ENCODE measurements around the gene CDR2.
"Not testable (repeated sequence)": the region's sequence is repeated elsewhere in the genome, so short reads cannot be mapped to it uniquely, and the experiment has no call there.

The CDR2 gene

GRCh38 chr16:22352723-22353122 is 21.7 kb downstream of the CDR2 start:
- DNase-seq (ENCODE audit: low spot score), result no peak
- no peak for TF ChIP-seq CTCF (IDR thresholded peaks at IDR 0.05; ENCODE audit: extremely low read depth, missing control alignments)

GRCh38 chr16:22352140-22352539 is 22.3 kb downstream of the CDR2 start:
- no peak for TF ChIP-seq CTCF (IDR thresholded peaks at IDR 0.05; ENCODE audit: extremely low read depth, missing control alignments)
- no peak for DNase-seq (ENCODE audit: low spot score)

- not testable (repeated sequence) for DNase-seq (ENCODE audit: low spot score)
Measured at GRCh38 chr16:22351017-22351416, 23.4 kb downstream of the CDR2 start.

GRCh38 chr16:22348291-22348690 is 26.1 kb downstream of the CDR2 start:
- TF ChIP-seq CTCF (IDR thresholded peaks at IDR 0.05; ENCODE audit: extremely low read depth, missing control alignments), result no peak
- no peak for DNase-seq (ENCODE audit: low spot score)

GRCh38 chr16:22347100-22347820 is 27.2 kb downstream of the CDR2 start:
- no peak for DNase-seq (ENCODE audit: low spot score)
- TF ChIP-seq CTCF (IDR thresholded peaks at IDR 0.05; ENCODE audit: extremely low read depth, missing control alignments), result no peak

- no peak for TF ChIP-seq CTCF (IDR thresholded peaks at IDR 0.05; ENCODE audit: extremely low read depth, missing control alignments)
- DNase-seq (ENCODE audit: low spot score), result no peak
Measured at GRCh38 chr16:22346483-22346882, 27.9 kb downstream of the CDR2 start.

- DNase-seq (ENCODE audit: low spot score), result no peak
- TF ChIP-seq CTCF (IDR thresholded peaks at IDR 0.05; ENCODE audit: extremely low read depth, missing control alignments), result no peak
Measured at GRCh38 chr16:22342082-22342481, 32.3 kb downstream of the CDR2 start.

GRCh38 chr16:22340945-22341344 is 33.5 kb downstream of the CDR2 start:
- no peak for TF ChIP-seq CTCF (IDR thresholded peaks at IDR 0.05; ENCODE audit: extremely low read depth, missing control alignments)
- no peak for DNase-seq (ENCODE audit: low spot score)
